Measurements from ENCODE around the gene TSR3.

DNA sequence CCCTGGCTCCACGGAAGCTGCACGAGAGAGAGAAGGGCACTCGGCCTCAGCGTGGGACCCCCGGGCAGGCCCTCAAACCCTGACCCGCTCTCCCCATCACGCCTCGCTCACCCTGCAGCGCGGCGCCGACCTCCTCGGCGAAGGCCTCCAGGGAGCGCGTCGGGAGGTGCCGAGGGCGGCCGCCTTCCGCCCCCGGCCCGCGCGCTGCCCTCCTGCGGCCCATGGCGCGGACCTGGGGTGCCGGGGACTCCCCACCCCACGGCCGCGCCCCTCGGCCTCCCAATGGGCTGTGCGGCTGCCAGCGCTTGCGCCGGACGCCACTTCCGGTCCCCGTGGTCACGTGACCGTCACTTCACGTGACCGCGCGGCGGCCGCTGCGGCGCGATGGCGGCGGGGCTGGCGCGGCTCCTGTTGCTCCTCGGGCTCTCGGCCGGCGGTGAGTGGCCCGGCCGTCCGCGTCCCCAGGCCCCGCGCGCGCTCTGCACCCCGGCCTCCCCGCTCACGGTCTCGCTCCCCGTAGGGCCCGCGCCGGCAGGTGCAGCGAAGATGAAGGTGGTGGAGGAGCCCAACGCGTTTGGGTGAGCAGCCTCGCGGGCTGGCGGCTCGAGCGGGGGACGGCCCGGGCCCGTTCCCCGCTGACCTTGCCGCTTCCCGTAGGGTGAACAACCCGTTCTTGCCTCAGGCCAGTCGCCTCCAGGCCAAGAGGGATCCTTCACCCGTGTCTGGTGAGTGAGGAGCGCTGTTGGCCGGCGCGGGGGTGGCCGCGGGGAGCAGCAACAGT is at the start of gene TSR3, which contains the start of gene GNPTG:
- TF ChIP-seq, protein P1, sequence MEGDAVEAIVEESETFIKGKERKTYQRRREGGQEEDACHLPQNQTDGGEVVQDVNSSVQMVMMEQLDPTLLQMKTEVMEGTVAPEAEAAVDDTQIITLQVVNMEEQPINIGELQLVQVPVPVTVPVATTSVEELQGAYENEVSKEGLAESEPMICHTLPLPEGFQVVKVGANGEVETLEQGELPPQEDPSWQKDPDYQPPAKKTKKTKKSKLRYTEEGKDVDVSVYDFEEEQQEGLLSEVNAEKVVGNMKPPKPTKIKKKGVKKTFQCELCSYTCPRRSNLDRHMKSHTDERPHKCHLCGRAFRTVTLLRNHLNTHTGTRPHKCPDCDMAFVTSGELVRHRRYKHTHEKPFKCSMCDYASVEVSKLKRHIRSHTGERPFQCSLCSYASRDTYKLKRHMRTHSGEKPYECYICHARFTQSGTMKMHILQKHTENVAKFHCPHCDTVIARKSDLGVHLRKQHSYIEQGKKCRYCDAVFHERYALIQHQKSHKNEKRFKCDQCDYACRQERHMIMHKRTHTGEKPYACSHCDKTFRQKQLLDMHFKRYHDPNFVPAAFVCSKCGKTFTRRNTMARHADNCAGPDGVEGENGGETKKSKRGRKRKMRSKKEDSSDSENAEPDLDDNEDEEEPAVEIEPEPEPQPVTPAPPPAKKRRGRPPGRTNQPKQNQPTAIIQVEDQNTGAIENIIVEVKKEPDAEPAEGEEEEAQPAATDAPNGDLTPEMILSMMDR (IDR thresholded peaks at IDR 0.05), result peak in 1 of 6 experiments; percentile 2
- peak; percentile 42 to 77 for TF ChIP-seq POLR2A (IDR thresholded peaks at IDR 0.05)
